HepG2 (cell line): ENCODE results near the gene BTRC. TPM values are rescaled to one million over a fixed set of nuclear protein-coding genes. Genes with fewer than 3 reads are reported as not detected.
A peak's percentile ranks its signal among the peaks of the same experiment; 100 is the strongest.
"Not testable (repeated sequence)": the region's sequence is repeated elsewhere in the genome, so short reads cannot be mapped to it uniquely, and the experiment has no call there.

ENCODE experiments used
- ATAC-seq: fragments of 200-7000 bp; cut with Tn5 transposase; 3 replicates; pipeline ENCODE4 v1.9.1; 2020; ENCODE audit warnings: mild to moderate bottlenecking, moderate library complexity
- BruUV-seq: library from RNA; stranded (reverse); fragments of 400-500 nt; replicated peaks from 2 replicates; lab custom pipeline; 2021; lab: Mats Ljungman, UMichigan
- CTCF ChIA-PET: fragments of 300-600 bp; formaldehyde crosslinking; extraction: SDS; loops from one replicate; lab custom pipeline; 2021; ENCODE audit warnings: low total read pairs, inconsistent platforms, low intra/inter-chr PET ratio; lab: Yijun Ruan, JAX
- POLR2A ChIA-PET: fragments of 350-600 bp; sonication (Branson Sonifier 250); formaldehyde crosslinking; loops from one replicate; lab custom pipeline; 2020; ENCODE audit warnings: antibody characterized with exemption, inconsistent platforms; lab: Yijun Ruan, JAX
- DNase-seq: peaks from one replicate; pipeline ENCODE4 v3.0.0-alpha.2; 2015; ENCODE audit warnings: low spot score
- FAIRE-seq: peaks from 3 replicates; lab custom pipeline; 2011; peaks lifted over from hg19 to GRCh38; lab: Jason Lieb, UNC
- H2AFZ ChIP-seq: one replicate; pipeline ENCODE4 v1.6.1; 2011; ENCODE audit warnings: low read length, inconsistent platforms
- H3K27ac ChIP-seq: fragments of 300-600 bp; 3 replicates; pipeline ENCODE4 v1.8.0; 2011; ENCODE audit warnings: mixed run types, mild to moderate bottlenecking, mixed read lengths, low read length, inconsistent platforms; ENCODE audit not compliant: insufficient read depth; ENCODE audit errors: extremely low read length
- H3K27me3 ChIP-seq, 2 experiments: fragments of 200-600 bp in 1 of 2; 2 replicates in 1 of 2; 3 replicates in 1 of 2; pipeline versions ENCODE4 v1.6.0 to v1.8.0; 2011; ENCODE audit warnings: low read length in 2 of 2, mild to moderate bottlenecking in 2 of 2, moderate library complexity in 2 of 2, inconsistent platforms in 1 of 2; ENCODE audit not compliant: insufficient read depth in 2 of 2, control insufficient read depth in 1 of 2
- H3K36me3 ChIP-seq, 2 experiments: fragments of 200-600 bp in 1 of 2; replicated peaks in 1 of 2; 2 replicates in 1 of 2; 3 replicates in 1 of 2; pipeline versions ENCODE4 v1.5.1 to v1.8.0; 2011; ENCODE audit warnings: low read length in 2 of 2, inconsistent platforms in 1 of 2; ENCODE audit not compliant: insufficient read depth in 2 of 2, control insufficient read depth in 1 of 2
- H3K4me1 ChIP-seq: 2 replicates; pipeline ENCODE4 v1.5.1; 2012; ENCODE audit warnings: low read length, inconsistent platforms; ENCODE audit not compliant: insufficient read depth
- H3K4me2 ChIP-seq: 2 replicates; pipeline ENCODE4 v1.6.0; 2011; ENCODE audit warnings: low read depth, low read length, inconsistent platforms
- H3K4me3 ChIP-seq, 3 experiments: fragments of 200-600 bp in 1 of 3; sonication (generic), shearing (Covaris generic) in 1 of 3; replicated peaks in 1 of 3; 2 replicates each; pipeline ENCODE4 v1.5.1; 2011 to 2016; ENCODE audit warnings: low read length in 3 of 3, inconsistent platforms in 2 of 3, low read depth in 2 of 3, mild to moderate bottlenecking in 2 of 3, control low read depth in 1 of 3, mixed read lengths in 1 of 3; ENCODE audit not compliant: insufficient read depth in 1 of 3
- H3K79me2 ChIP-seq: one replicate; pipeline ENCODE4 v1.6.1; 2011; ENCODE audit warnings: low read length, inconsistent platforms; ENCODE audit not compliant: insufficient read depth
- H3K9ac ChIP-seq: 2 replicates; pipeline ENCODE4 v1.6.0; 2011; ENCODE audit warnings: mild to moderate bottlenecking, low read depth, low read length, inconsistent platforms; ENCODE audit not compliant: insufficient read depth
- H3K9me3 ChIP-seq: 2 replicates; pipeline ENCODE4 v1.5.1; 2012; ENCODE audit warnings: mild to moderate bottlenecking, low read length
- H4K20me1 ChIP-seq: 2 replicates; pipeline ENCODE4 v1.6.0; 2011; ENCODE audit warnings: inconsistent platforms, mild to moderate bottlenecking, low read length, moderate library complexity; ENCODE audit not compliant: insufficient read depth
- CEBPB ChIP-seq: IDR thresholded peaks from 2 replicates; pipeline ENCODE4 v1.6.1; 2011; ENCODE audit warnings: low read depth, low read length, improper control_type of control experiment, borderline replicate concordance
- CEBPG ChIP-seq: IDR thresholded peaks from 2 replicates; pipeline ENCODE4 v1.6.1; 2016
- HNF4G ChIP-seq, 2 experiments: sonication (generic) in 1 of 2; formaldehyde crosslinking in 1 of 2; IDR thresholded peaks; 2 replicates each; pipeline versions ENCODE4 v1.4.0 to v1.6.1; 2011 to 2020; ENCODE audit warnings: borderline replicate concordance in 2 of 2, low read depth in 2 of 2, mild to moderate bottlenecking in 2 of 2, low read length in 1 of 2, missing genetic modification reagents in 1 of 2, moderate library complexity in 1 of 2
- SP5 ChIP-seq: IDR thresholded peaks from 2 replicates; pipeline ENCODE4 v1.6.1; 2016; ENCODE audit warnings: low read depth, borderline replicate concordance
- ZNF121 ChIP-seq: sonication (generic); formaldehyde crosslinking; IDR thresholded peaks from 2 replicates; pipeline ENCODE4 v1.5.0; 2020; ENCODE audit warnings: mild to moderate bottlenecking, missing genetic modification reagents
- WGBS: methylation state at CpG from one replicate; pipeline ENCODE4 v1.1.6; 2017; ENCODE audit warnings: low lambda C conversion rate; 5-methylcytosine and 5-hydroxymethylcytosine counted together
- in situ Hi-C: cut with HindIII; loops from 2 replicates; pipeline ENCODE4 v1.10.0; 2017; ENCODE audit warnings: low pct_unique_long_range_greater_than_20kb; ENCODE audit not compliant: extremely low pct_ligation_motif_present
- intact Hi-C: fragments of 100-400 bp; cut with micrococcal nuclease; formaldehyde crosslinking; loops from one replicate; pipeline ENCODE4 v1.10.0; 2022; ENCODE audit not compliant: unreplicated experiment
- polyA plus RNA-seq, 8 experiments: library from polyadenylated mRNA; depleted of rRNA in 3 of 8; stranded (reverse) in 7 of 8; unstranded in 1 of 8; fragments of >200 nt; fragmentation: Illumina TruSeq in 4 of 8; extraction: Trizol in 4 of 8; gene quantifications; 2 replicates each; pipeline versions ENCODE4 v1.2.1 to v1.2.3, GENCODE V29; 2011 to 2016; ENCODE audit warnings: low read depth in 4 of 8, missing spikeins in 1 of 8, mixed read lengths in 1 of 8; ENCODE audit not compliant: insufficient read depth in 1 of 8
- total RNA-seq, 5 experiments: library from RNA; depleted of rRNA; stranded (reverse); fragments of >200 nt; fragmentation: Illumina TruSeq; extraction: Trizol; gene quantifications; 2 replicates each; pipeline ENCODE4 v1.2.3, GENCODE V29; 2016; ENCODE audit warnings: low read depth in 1 of 5

Gene BTRC
- total and polyA plus RNA-seq, 2 of the 13 experiments (the other 11 are each of a cell fraction or from before 2014, with no cell fraction given) = 12.0 to 14.4 TPM

DNA sequence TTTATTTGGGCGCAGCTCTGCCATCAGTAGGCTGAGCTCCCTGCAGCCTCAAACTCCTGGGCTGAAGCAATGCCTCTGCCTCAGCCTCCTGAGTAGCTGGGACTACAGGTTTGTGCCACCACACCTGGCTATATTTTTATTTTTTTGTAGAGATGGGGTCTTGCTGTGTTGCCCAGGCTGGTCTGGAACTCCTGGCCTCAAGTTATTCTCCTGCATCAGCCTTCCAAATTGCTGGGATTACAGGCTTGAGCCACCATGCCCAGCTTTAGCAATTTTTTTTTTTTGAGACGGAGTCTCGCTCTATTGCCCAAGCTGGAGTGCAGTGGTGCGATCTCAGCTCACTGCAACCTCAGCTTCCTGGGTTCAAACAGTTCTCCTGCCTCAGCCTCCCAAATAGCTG, 6.9 kb downstream of the BTRC start:
- H3K4me3 ChIP-seq, H2AFZ ChIP-seq, H3K36me3 ChIP-seq, H3K27me3 ChIP-seq, intact Hi-C loops, POLR2A ChIA-PET, H3K4me2 ChIP-seq, in situ Hi-C loops, DNase-seq, H3K79me2 ChIP-seq, H3K9ac ChIP-seq, H4K20me1 ChIP-seq, H3K27ac ChIP-seq, H3K9me3 ChIP-seq, BruUV-seq, CTCF ChIA-PET, FAIRE-seq, ATAC-seq: not testable (repeated sequence)
- TF ChIP-seq ZNF121 = 0 out of 2 replicates have a peak, but pooled peaks have one; percentile 22
- peaks cover 36% of the 10 kb centered on the region for H3K4me1 ChIP-seq
- 100% methylated on average over 4 of the region's 4 CpGs for WGBS

- no peaks in the 10 kb centered on the region for H3K36me3 ChIP-seq
- no peak overlapping the region for H3K27ac ChIP-seq
- no peaks in the 10 kb centered on the region for H3K27me3 ChIP-seq
- 90% methylated on average over 2 of the region's 2 CpGs for WGBS
- TF ChIP-seq SP5 (no peak), CEBPB (peak; percentile 59; the same call in 1 of the 2 replicates), HNF4G (IDR thresholded peaks at IDR 0.05; ENCODE audit: borderline replicate concordance, low read depth, low read length) (no peak), HNF4G (CRISPR knock-in tag; IDR thresholded peaks at IDR 0.05; ENCODE audit: borderline replicate concordance, low read depth) (no peak), CEBPG (0 out of 2 replicates have a peak, but pooled peaks have one; percentile 29)
- TF ChIP-seq, all 625 proteins: peak for 2
- in situ Hi-C loops (no loop called here), intact Hi-C loops (no loop called here)
- peaks cover 7% of the 10 kb centered on the region for H3K79me2 ChIP-seq
- ChIA-PET POLR2A (interaction anchor here (0.8 kb wide), 2 partner anchors 9 to 33 kb away, joined by 3 to 4 read pairs; partner anchors contain the start of gene BTRC), CTCF (no interaction called here)
- H2AFZ ChIP-seq = no peak overlapping the region
- peaks cover 16% of the 10 kb centered on the region for H3K4me1 ChIP-seq
- H3K9ac ChIP-seq = no peak overlapping the region
- no peak overlapping the region for H3K4me2 ChIP-seq
- H3K9me3 ChIP-seq = no peaks in the 10 kb centered on the region
- no TSS peak for BruUV-seq
- ATAC-seq = peak; percentile 30; the same call in 1 of the 3 replicates
- H4K20me1 ChIP-seq = 0 out of 2 replicates have a peak, but pooled peaks cover 2% of the 10 kb centered on the region
- FAIRE-seq = no peak
- DNase-seq = no peak
- H3K4me3 ChIP-seq = no peak overlapping the region
Measured at GRCh38 chr10:101363850-101364400, 10.0 kb downstream of the BTRC start.
